GM18498 (cell line): ENCODE results near the gene ZNF135.

Source experiments
- ATAC-seq: cut with Tn5 transposase; IDR thresholded peaks from one replicate; pipeline ENCODE4 v1.9.1; 2021; ENCODE audit warnings: mild to moderate bottlenecking, moderate library complexity; ENCODE audit not compliant: unreplicated experiment

Gene ZNF135

GRCh38 chr19:58045411-58046050 is 13.6 kb upstream of the ZNF135 start:
- no peak for ATAC-seq

GRCh38 chr19:58046856-58047255 is 12.2 kb upstream of the ZNF135 start:
- no peak for ATAC-seq

GRCh38 chr19:58047672-58048071 is 11.4 kb upstream of the ZNF135 start:
- no peak for ATAC-seq

GRCh38 chr19:58052256-58052655 is 6.8 kb upstream of the ZNF135 start:
- no peak for ATAC-seq

GRCh38 chr19:58053480-58054156 is 5.5 kb upstream of the ZNF135 start:
- no peak for ATAC-seq

GRCh38 chr19:58054901-58055874 is 3.9 kb upstream of the ZNF135 start:
- ATAC-seq, result no peak

GRCh38 chr19:58056261-58056660 is 2.8 kb upstream of the ZNF135 start:
- no peak for ATAC-seq

- no peak for ATAC-seq
Observed at GRCh38 chr19:58056861-58057260, 2.2 kb upstream of the ZNF135 start.

- ATAC-seq, result no peak
Observed at GRCh38 chr19:58058467-58058866, 615 bp upstream of the ZNF135 start.

- ATAC-seq, result no peak
Observed at GRCh38 chr19:58059671-58060078, 593 bp downstream of the ZNF135 start.

GRCh38 chr19:58060231-58060630 is 1.1 kb downstream of the ZNF135 start:
- ATAC-seq, result no peak

- ATAC-seq, result no peak
Observed at GRCh38 chr19:58063712-58064111, 4.6 kb downstream of the ZNF135 start.

- no peak for ATAC-seq
Observed at GRCh38 chr19:58067240-58067912, 8.3 kb downstream of the ZNF135 start.

- no peak for ATAC-seq
Observed at GRCh38 chr19:58079792-58080191, 20.7 kb downstream of the ZNF135 start.

- no peak for ATAC-seq
Observed at GRCh38 chr19:58083021-58083420, 23.9 kb downstream of the ZNF135 start.

GRCh38 chr19:58084596-58085347 is 25.7 kb downstream of the ZNF135 start:
- ATAC-seq, result no peak

GRCh38 chr19:58085348-58085875 is 26.3 kb downstream of the ZNF135 start:
- ATAC-seq, result no peak

- no peak for ATAC-seq
Observed at GRCh38 chr19:58086825-58087710, 28.0 kb downstream of the ZNF135 start.

- no peak for ATAC-seq
Observed at GRCh38 chr19:58088521-58089052, 29.5 kb downstream of the ZNF135 start.
